Measurements from ENCODE around the gene PRICKLE2. TPM values are rescaled to one million over a fixed set of nuclear protein-coding genes. Genes with fewer than 3 reads are reported as not detected.

Gene PRICKLE2
- total RNA-seq, 1 experiment from 2014 or later = 0.26 TPM

DNA sequence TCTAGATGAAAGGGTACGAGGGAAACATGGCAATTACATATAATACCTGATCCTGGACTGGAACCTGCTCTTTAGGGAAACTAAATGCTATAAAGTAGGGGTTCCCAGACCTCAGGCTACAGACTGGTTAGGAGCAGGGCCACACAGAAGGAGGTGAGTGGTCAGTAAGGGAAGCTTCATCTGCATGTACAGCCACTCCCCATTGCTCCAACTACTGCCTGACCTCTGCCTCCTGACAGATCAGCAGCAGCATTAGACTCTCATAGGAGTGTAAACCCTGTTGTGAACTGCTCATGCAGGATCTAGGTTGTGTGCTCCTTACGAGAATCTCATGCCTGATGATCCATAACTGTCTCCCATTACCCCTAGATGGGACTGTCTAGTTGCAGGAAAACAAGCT, 123.1 kb downstream of the PRICKLE2 start:
- no peaks in the 10 kb centered on the region; the same call in 1 of the 2 replicates for H3K36me3 ChIP-seq (ENCODE audit: control insufficient read depth, insufficient read depth, low read length)
- no peaks in the 10 kb centered on the region for H3K27me3 ChIP-seq (ENCODE audit: control insufficient read depth, insufficient read depth, low read length)
- no peak for DNase-seq (ENCODE audit: low read depth, low spot score)
- no peaks in the 10 kb centered on the region for H3K9me3 ChIP-seq (ENCODE audit: control insufficient read depth, insufficient read depth, low read depth, low read length)
- in situ Hi-C loops (cut with HindIII; ENCODE audit: low pct_unique_long_range_greater_than_20kb, low sequenced_read_pairs) = no loop called here
- H3K4me1 ChIP-seq (ENCODE audit: control insufficient read depth, insufficient read depth, low read length) = no peaks in the 10 kb centered on the region
- H3K27ac ChIP-seq (ENCODE audit: low read length) = no peak overlapping the region
- no TSS peak for BruUV-seq (replicated peaks)
- ChIA-PET POLR2A (no interaction called here), CTCF (no interaction called here)
- ATAC-seq = no peak
- no peak overlapping the region for H3K4me3 ChIP-seq (ENCODE audit: low read depth in 2 of 2, low read length in 2 of 2)
- no peak for TF ChIP-seq POLR2AphosphoS5 (IDR thresholded peaks at IDR 0.05; ENCODE audit: low read depth, low read length)
- TF ChIP-seq TCF7L2 (IDR thresholded peaks at IDR 0.05; ENCODE audit: low read depth, low read length) = no peak
- TF ChIP-seq, protein P1, sequence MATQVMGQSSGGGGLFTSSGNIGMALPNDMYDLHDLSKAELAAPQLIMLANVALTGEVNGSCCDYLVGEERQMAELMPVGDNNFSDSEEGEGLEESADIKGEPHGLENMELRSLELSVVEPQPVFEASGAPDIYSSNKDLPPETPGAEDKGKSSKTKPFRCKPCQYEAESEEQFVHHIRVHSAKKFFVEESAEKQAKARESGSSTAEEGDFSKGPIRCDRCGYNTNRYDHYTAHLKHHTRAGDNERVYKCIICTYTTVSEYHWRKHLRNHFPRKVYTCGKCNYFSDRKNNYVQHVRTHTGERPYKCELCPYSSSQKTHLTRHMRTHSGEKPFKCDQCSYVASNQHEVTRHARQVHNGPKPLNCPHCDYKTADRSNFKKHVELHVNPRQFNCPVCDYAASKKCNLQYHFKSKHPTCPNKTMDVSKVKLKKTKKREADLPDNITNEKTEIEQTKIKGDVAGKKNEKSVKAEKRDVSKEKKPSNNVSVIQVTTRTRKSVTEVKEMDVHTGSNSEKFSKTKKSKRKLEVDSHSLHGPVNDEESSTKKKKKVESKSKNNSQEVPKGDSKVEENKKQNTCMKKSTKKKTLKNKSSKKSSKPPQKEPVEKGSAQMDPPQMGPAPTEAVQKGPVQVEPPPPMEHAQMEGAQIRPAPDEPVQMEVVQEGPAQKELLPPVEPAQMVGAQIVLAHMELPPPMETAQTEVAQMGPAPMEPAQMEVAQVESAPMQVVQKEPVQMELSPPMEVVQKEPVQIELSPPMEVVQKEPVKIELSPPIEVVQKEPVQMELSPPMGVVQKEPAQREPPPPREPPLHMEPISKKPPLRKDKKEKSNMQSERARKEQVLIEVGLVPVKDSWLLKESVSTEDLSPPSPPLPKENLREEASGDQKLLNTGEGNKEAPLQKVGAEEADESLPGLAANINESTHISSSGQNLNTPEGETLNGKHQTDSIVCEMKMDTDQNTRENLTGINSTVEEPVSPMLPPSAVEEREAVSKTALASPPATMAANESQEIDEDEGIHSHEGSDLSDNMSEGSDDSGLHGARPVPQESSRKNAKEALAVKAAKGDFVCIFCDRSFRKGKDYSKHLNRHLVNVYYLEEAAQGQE (IDR thresholded peaks at IDR 0.05; ENCODE audit: insufficient read depth in 1 of 2, low read depth in 2 of 2, low read length in 1 of 2) = no peak
- no peak for TF ChIP-seq CTCF (IDR thresholded peaks at IDR 0.05)
- TF ChIP-seq SIN3A (IDR thresholded peaks at IDR 0.05; ENCODE audit: borderline replicate concordance, insufficient read depth, low read depth, low read length) = no peak
- intact Hi-C loops (cut with micrococcal nuclease; ENCODE audit: unreplicated experiment) = no loop called here

- ATAC-seq (no peak), DNase-seq (ENCODE audit: low read depth, low spot score) (no peak)
- intact Hi-C loops (cut with micrococcal nuclease; ENCODE audit: unreplicated experiment) (no loop called here), in situ Hi-C loops (cut with HindIII; ENCODE audit: low pct_unique_long_range_greater_than_20kb, low sequenced_read_pairs) (no loop called here)
- Histone ChIP-seq H3K4me3 (ENCODE audit: low read depth in 2 of 2, low read length in 2 of 2) (no peak overlapping the region), H3K27me3 (ENCODE audit: control insufficient read depth, insufficient read depth, low read length) (no peaks in the 10 kb centered on the region), H3K4me1 (ENCODE audit: control insufficient read depth, insufficient read depth, low read length) (no peaks in the 10 kb centered on the region), H3K9me3 (ENCODE audit: control insufficient read depth, insufficient read depth, low read depth, low read length) (no peaks in the 10 kb centered on the region), H3K27ac (ENCODE audit: low read length) (no peak overlapping the region), H3K36me3 (ENCODE audit: control insufficient read depth, insufficient read depth, low read length) (no peaks in the 10 kb centered on the region; the same call in 1 of the 2 replicates)
- POLR2A ChIA-PET = no interaction called here
- TF ChIP-seq TCF7L2 (IDR thresholded peaks at IDR 0.05; ENCODE audit: low read depth, low read length) (no peak), SIN3A (IDR thresholded peaks at IDR 0.05; ENCODE audit: borderline replicate concordance, insufficient read depth, low read depth, low read length) (no peak), CTCF (IDR thresholded peaks at IDR 0.05) (no peak), POLR2AphosphoS5 (IDR thresholded peaks at IDR 0.05; ENCODE audit: low read depth, low read length) (no peak)
- TF ChIP-seq, protein P1 (IDR thresholded peaks at IDR 0.05; ENCODE audit: insufficient read depth in 1 of 2, low read depth in 2 of 2, low read length in 1 of 2) = no peak
- BruUV-seq (replicated peaks) = no TSS peak
- CTCF ChIA-PET = no interaction called here
Measured at GRCh38 chr3:64099316-64099715, 126.0 kb downstream of the PRICKLE2 start.
